Calu3 (cell line): ENCODE results near the gene RRP12. TPM values are rescaled to one million over a fixed set of nuclear protein-coding genes. Genes with fewer than 3 reads are reported as not detected.

Experiments
- BruUV-seq: library from RNA; stranded (reverse); fragments of 400-500 nt; replicated peaks from 2 replicates; lab custom pipeline; 2021; lab: Mats Ljungman, UMichigan
- CTCF ChIA-PET: fragments of 300-600 bp; sonication (Branson Sonifier 250); formaldehyde crosslinking; loops from one replicate; lab custom pipeline; 2022; ENCODE audit warnings: antibody characterized with exemption; lab: Charles Lee
- DNase-seq: peaks from one replicate; pipeline ENCODE4 v3.0.0; 2022
- H3K27ac Mint-ChIP-seq: one replicate; pipeline ENCODE4 v1.8.0; 2022; ENCODE audit warnings: mixed read lengths; ENCODE audit not compliant: unreplicated experiment
- H3K27me3 Mint-ChIP-seq: one replicate; pipeline ENCODE4 v1.8.0; 2022; ENCODE audit warnings: mixed read lengths; ENCODE audit not compliant: unreplicated experiment
- H3K36me3 Mint-ChIP-seq: one replicate; pipeline ENCODE4 v1.8.0; 2022; ENCODE audit warnings: mild to moderate bottlenecking, moderate library complexity, mixed read lengths; ENCODE audit not compliant: insufficient read depth, unreplicated experiment
- H3K4me1 Mint-ChIP-seq: one replicate; pipeline ENCODE4 v1.8.0; 2022; ENCODE audit warnings: mild to moderate bottlenecking, low read depth, mixed read lengths; ENCODE audit not compliant: unreplicated experiment
- H3K4me3 Mint-ChIP-seq: one replicate; pipeline ENCODE4 v1.8.0; 2022; ENCODE audit warnings: mild to moderate bottlenecking, low read depth, moderate library complexity, mixed read lengths; ENCODE audit not compliant: unreplicated experiment
- H3K9me3 Mint-ChIP-seq: one replicate; pipeline ENCODE4 v1.8.0; 2022; ENCODE audit warnings: low read depth, mixed read lengths; ENCODE audit not compliant: unreplicated experiment
- CTCF ChIP-seq: fragments of 200-600 bp; IDR thresholded peaks from one replicate; pipeline ENCODE4 v1.8.0; 2022; ENCODE audit warnings: antibody characterized with exemption; ENCODE audit not compliant: unreplicated experiment
- intact Hi-C: fragments of 100-400 bp; cut with micrococcal nuclease; formaldehyde crosslinking; loops from one replicate; pipeline ENCODE4 v1.10.0; 2022; ENCODE audit not compliant: unreplicated experiment
- total RNA-seq: library from RNA; stranded (reverse); gene quantifications from 2 replicates; pipeline ENCODE4 v1.2.3, GENCODE V29; 2022

Gene RRP12
- total RNA-seq, 1 experiment from 2014 or later = 52.6 TPM

GRCh38 chr10:97445357-97445721 lies 44.2 kb upstream of the RRP12 start:
- H3K27ac Mint-ChIP-seq = peak overlapping the region; percentile 67
- H3K36me3 Mint-ChIP-seq = peaks cover 28% of the 10 kb centered on the region
- H3K4me1 Mint-ChIP-seq = peaks cover 15% of the 10 kb centered on the region
- BruUV-seq = no TSS peak
- no peaks in the 10 kb centered on the region for H3K9me3 Mint-ChIP-seq
- no peak for TF ChIP-seq CTCF
- peak overlapping the region; percentile 98 for H3K4me3 Mint-ChIP-seq
- H3K27me3 Mint-ChIP-seq = no peaks in the 10 kb centered on the region
- CTCF ChIA-PET = no interaction called here
- no peak for DNase-seq
- intact Hi-C loops = loop anchor here (1.0 kb wide), 1 partner anchor 38 kb away; no protein-coding TSS in a partner anchor

GRCh38 chr10:97444212-97444611 lies 43.1 kb upstream of the RRP12 start:
- no peaks in the 10 kb centered on the region for H3K27me3 Mint-ChIP-seq
- intact Hi-C loops = no loop called here
- DNase-seq = no peak
- H3K27ac Mint-ChIP-seq = no peak overlapping the region
- no peak for TF ChIP-seq CTCF
- peaks cover 15% of the 10 kb centered on the region for H3K4me1 Mint-ChIP-seq
- H3K4me3 Mint-ChIP-seq = no peak overlapping the region
- BruUV-seq = no TSS peak
- CTCF ChIA-PET = no interaction called here
- no peaks in the 10 kb centered on the region for H3K9me3 Mint-ChIP-seq
- H3K36me3 Mint-ChIP-seq = peaks cover 28% of the 10 kb centered on the region

GRCh38 chr10:97442277-97442676 lies 41.1 kb upstream of the RRP12 start:
- intact Hi-C loops = no loop called here
- Mint-ChIP-seq H3K36me3 (peaks cover 33% of the 10 kb centered on the region), H3K4me1 (peaks cover 15% of the 10 kb centered on the region), H3K9me3 (no peaks in the 10 kb centered on the region), H3K27ac (no peak overlapping the region), H3K27me3 (no peaks in the 10 kb centered on the region), H3K4me3 (no peak overlapping the region)
- no peak for TF ChIP-seq CTCF
- no peak for DNase-seq
- CTCF ChIA-PET = no interaction called here
- no TSS peak for BruUV-seq

- H3K36me3 Mint-ChIP-seq = peaks cover 27% of the 10 kb centered on the region
- no peaks in the 10 kb centered on the region for H3K27me3 Mint-ChIP-seq
- TF ChIP-seq CTCF = no peak
- H3K4me1 Mint-ChIP-seq = no peaks in the 10 kb centered on the region
- intact Hi-C loops = no loop called here
- CTCF ChIA-PET = no interaction called here
- no peak for DNase-seq
- no peak overlapping the region for H3K27ac Mint-ChIP-seq
- H3K4me3 Mint-ChIP-seq = no peak overlapping the region
- no TSS peak for BruUV-seq
- H3K9me3 Mint-ChIP-seq = no peaks in the 10 kb centered on the region
Observed at GRCh38 chr10:97435211-97435610, 34.1 kb upstream of the RRP12 start.
